ENCODE data around the gene INIP.

INIP gene

DNA sequence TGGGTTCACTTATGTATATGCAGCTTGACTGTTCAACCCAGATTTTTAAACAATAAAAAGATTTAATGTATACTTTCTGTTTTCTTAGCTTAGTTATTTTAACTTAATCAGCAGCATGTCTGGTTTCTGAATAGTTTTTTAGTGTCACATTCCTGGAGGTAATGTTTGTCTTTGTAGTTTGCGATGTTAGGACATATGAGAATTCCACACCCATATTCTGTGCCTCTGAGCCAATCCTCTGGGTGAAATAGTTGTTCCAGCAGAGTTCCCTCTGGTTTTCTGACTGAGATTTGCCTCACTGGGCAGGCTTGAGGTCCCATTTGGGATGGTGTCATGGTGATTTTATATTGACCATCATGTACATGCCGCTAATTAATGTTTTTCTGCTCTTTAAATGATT, 48.6 kb downstream of the INIP start:
- DNase-seq, result no peak

DNA sequence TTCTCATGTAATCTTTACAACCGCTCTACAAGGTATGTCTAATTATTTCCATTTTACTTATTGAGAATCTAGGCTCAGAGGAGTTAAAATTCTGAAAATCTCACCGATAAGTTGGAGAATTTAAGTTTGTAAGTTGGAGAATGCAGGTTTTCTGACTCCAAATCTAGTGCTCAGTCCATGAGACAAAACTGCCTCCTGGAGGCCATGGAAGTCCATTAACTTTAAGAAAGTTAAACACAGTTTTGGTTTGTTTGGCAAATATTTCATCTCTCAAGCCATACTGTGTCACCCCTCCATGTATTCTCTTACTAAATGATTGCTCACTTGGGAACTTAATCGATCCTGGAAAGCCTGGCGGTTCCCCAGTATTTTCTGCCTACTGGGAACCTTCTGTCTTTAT, 52.6 kb downstream of the INIP start:
- no peak for DNase-seq

DNA sequence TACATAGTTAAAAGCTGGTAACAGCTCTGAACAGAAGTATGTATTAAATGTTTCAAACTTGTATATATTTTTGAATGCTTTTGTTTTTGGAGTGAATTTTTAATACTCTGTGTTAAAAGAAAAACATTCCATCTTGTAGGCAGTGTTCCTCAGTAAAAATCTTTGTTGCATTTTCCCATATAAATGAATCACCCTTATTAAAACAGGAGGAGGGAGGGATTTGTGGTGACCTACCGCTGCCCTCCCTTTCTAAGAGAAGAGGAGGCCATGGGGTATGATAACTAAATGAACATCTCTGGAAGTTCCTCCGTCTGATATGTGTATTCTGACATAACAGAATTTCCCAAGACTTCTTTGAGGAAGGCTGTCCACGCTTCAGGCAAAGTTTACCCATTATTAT, 53.4 kb downstream of the INIP start:
- DNase-seq, result no peak

DNA sequence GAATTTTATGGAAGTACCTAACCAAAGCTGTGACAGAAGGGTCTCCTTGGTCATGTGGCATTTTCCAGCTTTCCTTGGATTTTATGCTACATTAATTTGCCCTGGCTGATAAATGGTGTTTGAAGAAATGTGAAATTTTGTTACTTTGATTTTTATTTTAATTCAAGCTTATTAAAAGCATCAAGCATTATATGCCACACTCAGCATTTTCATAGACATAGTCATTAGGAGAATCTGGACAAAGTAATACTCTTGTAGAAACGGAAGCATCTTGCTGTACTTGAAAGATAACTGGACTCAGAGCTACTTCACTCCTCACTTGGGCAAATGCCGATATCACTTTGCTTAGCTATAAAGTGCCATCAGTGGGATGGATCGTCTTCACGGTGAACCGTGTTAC, 54.2 kb downstream of the INIP start:
- no peak for DNase-seq

DNA sequence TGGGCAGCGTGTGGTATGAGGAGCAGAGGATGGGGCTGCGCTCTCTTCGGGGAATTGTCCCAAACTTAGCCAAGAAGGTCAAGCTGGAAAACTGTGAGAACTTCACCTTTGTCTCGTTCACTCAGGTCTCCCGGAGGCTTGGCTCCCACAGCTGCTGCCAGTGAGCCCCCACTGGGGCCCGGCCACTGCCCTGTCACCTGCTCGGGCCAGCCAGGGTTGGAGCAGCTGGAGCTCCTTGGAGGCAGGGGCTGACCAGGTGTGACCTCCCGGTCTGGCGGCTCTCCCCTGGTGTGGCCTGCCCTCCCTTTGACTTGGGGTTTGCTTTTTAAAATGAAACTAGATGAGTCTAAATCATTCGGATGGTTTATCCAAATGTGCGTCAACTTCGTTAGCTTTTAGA, 58.0 kb downstream of the INIP start:
- DNase-seq, result no peak

DNA sequence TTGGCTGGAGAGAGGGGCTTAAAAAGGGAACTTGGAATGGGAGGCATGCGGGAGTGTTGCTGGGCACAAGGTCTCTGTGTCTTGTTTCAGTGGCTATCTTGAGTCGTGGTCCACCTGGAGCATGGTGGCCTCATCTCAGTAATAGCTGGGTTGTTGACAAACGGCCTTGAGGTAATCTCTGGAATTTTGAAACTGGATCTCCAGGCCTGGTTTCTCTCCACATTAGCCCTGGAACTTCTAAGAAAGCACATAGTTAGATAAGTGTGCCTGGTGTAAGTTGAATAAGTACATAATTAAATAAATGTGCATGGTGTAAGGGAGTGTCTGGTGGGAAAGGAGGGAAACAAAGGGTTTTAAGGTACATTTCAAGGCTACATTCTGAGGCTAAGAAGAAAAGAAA, 62.2 kb downstream of the INIP start:
- DNase-seq, result no peak

DNA sequence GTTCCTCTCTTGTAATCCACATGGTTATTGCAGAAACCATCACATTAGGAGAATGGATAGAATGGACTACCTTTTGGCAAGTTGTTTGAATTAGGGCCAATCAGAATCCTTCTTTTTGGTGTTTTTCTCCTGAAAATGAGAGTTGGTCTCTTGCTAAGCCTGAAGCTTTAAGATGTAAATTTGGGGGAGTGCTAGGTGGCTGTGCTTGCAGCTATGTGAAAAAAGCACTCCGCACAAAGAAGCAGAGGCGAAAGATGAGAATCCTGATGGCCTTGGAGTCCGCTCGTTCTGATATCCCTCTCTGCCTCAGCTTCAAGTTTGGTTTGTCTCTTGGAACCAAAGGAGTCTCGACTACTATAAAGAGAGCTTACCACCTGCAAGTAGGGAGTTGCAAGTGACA, 63.6 kb downstream of the INIP start:
- DNase-seq, result no peak

DNA sequence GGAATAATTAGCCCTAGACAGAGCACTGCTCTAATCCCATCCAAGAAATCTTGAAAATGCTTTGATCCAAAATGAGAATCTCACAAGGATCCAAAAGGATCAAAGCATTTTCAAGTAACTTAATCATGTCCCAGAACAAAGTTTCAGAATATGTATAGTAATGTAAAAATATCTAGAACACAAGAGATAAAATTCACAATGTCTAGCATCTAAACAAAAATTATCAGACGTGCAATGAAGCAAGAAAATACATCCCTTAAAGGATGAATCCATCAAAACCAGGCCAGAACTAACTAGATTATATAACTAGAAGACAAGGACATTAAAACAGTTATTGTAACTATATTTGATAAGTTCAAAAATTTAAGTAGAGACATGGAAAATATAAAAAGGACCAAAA, 69.3 kb downstream of the INIP start:
- no peak for DNase-seq

DNA sequence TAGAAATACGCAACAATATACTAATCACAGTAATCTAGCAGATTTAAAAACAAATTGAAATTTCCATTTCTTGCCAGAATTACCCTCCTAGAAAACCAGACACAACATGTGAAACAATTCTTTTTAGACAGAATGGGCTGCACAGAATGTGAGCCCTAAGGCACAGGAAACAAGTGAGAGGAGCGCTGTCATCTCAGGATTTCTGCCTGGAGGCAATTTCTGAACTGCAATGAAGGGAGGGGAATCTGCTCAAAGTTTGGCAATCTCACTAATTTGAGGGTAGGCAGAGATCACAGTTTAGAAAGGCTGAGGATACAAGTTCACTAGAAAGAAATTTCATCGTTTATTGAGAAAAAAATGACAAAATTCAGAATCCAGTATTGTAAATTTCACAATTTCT, 70.3 kb downstream of the INIP start:
- DNase-seq, result no peak

DNA sequence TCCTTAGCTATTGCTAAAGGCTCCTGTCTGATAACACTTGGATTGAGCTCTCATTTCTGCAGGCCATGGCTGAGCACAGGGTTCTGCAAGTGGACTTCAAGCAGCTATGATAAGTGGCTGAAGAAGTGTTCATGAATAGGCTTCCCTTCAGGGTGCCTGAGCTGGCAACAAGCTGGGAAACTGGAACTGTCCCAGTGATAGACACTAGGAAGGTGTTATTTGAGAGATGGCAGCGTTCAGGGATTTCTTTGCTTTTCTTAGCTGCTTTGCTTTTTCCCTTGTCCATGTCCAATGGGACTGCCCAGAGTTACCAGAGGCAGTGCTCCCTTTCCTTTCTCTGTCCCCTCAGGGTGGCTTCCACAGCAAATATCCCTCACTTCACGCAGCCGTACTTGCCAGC, 75.8 kb downstream of the INIP start:
- DNase-seq, result no peak

DNA sequence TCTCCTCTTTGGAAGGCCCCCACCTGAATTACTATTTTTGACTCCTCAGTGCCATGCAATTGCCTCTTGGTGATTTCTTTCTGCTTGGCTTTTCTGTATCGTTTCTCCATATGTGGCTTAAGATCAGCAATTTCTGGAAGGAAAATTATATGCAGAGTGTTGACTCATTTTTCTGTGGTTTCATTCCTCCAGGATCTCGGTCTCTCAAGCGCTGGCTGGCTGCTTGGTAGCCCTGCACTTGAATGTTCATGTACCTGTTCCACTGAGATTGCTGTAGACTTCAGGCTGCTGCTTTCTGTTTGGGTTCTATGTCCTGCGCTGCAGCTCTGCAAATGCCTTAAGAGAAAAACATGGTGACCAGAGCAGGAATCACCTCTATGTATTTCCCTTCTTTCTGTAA, 77.6 kb downstream of the INIP start:
- no peak for DNase-seq

Data from DMS 273 treated with DMSO at 0.1 percent for 48 hours (cell line).